Measurements from ENCODE around the gene ABCD1. TPM values are rescaled to one million over a fixed set of nuclear protein-coding genes. Genes with fewer than 3 reads are reported as not detected.

ABCD1 gene
- total and polyA plus RNA-seq, 10 donors, result 5.1 to 28.1 (median 19.6) TPM

GRCh38 chrX:153773741-153774575 is 49.3 kb downstream of the ABCD1 start:
- intact Hi-C loops (cut with DNase I; ENCODE audit: low total_unique reads), result no loop called here
- Histone ChIP-seq H3K4me3 (no peak overlapping the region), H3K9me3 (no peaks in the 10 kb centered on the region), H3K27ac (no peak overlapping the region), H3K36me3 (no peaks in the 10 kb centered on the region), H3K4me1 (peaks cover 0 to 1% (median 0%) of the 10 kb centered on the region in 6 donors), H3K27me3 (replicated peaks in 1 of 7) (peaks cover 0 to 25% (median 0%) of the 10 kb centered on the region in 7 donors)
- TF ChIP-seq CTCF (IDR thresholded peaks at IDR 0.05 in 8 of 11, conservative IDR thresholded peaks at IDR 0.05 in 3 of 11) (no peak), POLR2A (IDR thresholded peaks at IDR 0.05) (no peak), POLR2AphosphoS5 (IDR thresholded peaks at IDR 0.05) (no peak)
- WGBS, 5 donors, result 92 to 97% (median 93%) methylated on average over 15 to 48 of the region's 48 CpGs; no CpG with 5 or more reads in 1 of the 5 donors
- DNase-seq, result peak; percentile 69

GRCh38 chrX:153774576-153775292 is 50.1 kb downstream of the ABCD1 start:
- Histone ChIP-seq H3K27ac (no peak overlapping the region), H3K36me3 (no peaks in the 10 kb centered on the region), H3K27me3 (replicated peaks in 1 of 7) (peaks cover 0 to 33% (median 0%) of the 10 kb centered on the region in 7 donors), H3K4me1 (no peaks in the 10 kb centered on the region), H3K4me3 (no peak overlapping the region), H3K9me3 (no peaks in the 10 kb centered on the region)
- WGBS, 5 donors, result 86 to 94% (median 91%) methylated on average over 11 to 37 of the region's 37 CpGs; no CpG with 5 or more reads in 1 of the 5 donors
- peak; percentile 64 for DNase-seq
- intact Hi-C loops (cut with DNase I; ENCODE audit: low total_unique reads), result no loop called here
- TF ChIP-seq POLR2A (IDR thresholded peaks at IDR 0.05) (no peak), POLR2AphosphoS5 (IDR thresholded peaks at IDR 0.05) (no peak), CTCF (IDR thresholded peaks at IDR 0.05 in 8 of 11, conservative IDR thresholded peaks at IDR 0.05 in 3 of 11) (no peak)

- WGBS, 5 donors, result 90 to 94% (median 92%) methylated on average over 16 to 42 of the region's 42 CpGs
- Histone ChIP-seq H3K4me3 (no peak overlapping the region), H3K36me3 (no peaks in the 10 kb centered on the region), H3K27ac (no peak overlapping the region), H3K9me3 (no peaks in the 10 kb centered on the region), H3K27me3 (replicated peaks in 1 of 7) (peaks cover 0 to 35% (median 3%) of the 10 kb centered on the region in 7 donors), H3K4me1 (peaks cover 0 to 4% (median 1%) of the 10 kb centered on the region in 6 donors)
- intact Hi-C loops (cut with DNase I; ENCODE audit: low total_unique reads), result no loop called here
- TF ChIP-seq POLR2AphosphoS5 (IDR thresholded peaks at IDR 0.05) (no peak), CTCF (IDR thresholded peaks at IDR 0.05 in 8 of 11, conservative IDR thresholded peaks at IDR 0.05 in 3 of 11) (no peak), POLR2A (IDR thresholded peaks at IDR 0.05) (no peak)
- DNase-seq, result peak; percentile 64
Measured at GRCh38 chrX:153775293-153776119, 50.9 kb downstream of the ABCD1 start.
